Stimulated activated CD8-positive, alpha-beta memory T cell treated with anti-CD3 and anti-CD28 coated beads, Interleukin-12 subunit alpha, Interleukin-12 subunit beta, amount 100 ng/mL, for 4 hours (primary cell): ENCODE data around the gene PPP2R3A.
A peak's percentile ranks its signal among the peaks of the same experiment; 100 is the strongest.

ENCODE experiments used
- DNase-seq: peaks from one replicate; pipeline ENCODE4 v3.0.0-alpha.2; 2020; ENCODE audit warnings: low read depth

PPP2R3A gene

GRCh38 chr3:136194409-136195257 is 229.1 kb downstream of the PPP2R3A start:
- DNase-seq = peak; percentile 63

GRCh38 chr3:136195258-136196063 is 229.9 kb downstream of the PPP2R3A start:
- DNase-seq = peak; percentile 69

DNA sequence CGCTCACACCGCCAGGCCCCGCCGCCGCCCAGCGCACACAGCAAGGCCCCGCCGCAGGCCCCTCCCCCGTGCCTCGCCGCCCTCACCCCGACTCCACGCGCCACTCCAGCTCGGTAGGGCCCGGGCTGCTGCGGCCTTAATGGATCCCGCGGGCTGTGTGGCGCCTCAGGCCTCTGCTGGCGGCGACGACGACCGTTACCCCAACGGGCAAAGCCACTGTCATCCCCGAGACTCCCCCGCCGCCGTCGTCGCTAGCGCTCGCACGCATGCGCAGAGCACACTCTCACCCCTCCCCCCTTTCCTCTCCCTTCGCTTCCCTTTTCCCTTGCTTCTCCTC is 230.5 kb downstream of the PPP2R3A start, which contains the start of gene MSL2:
MSL2 (minus strand) TSS at position 272 of the 337 bp plus-strand sequence. CDS start 1,222 bp downstream, outside the sequence.
- no peak for DNase-seq

DNA sequence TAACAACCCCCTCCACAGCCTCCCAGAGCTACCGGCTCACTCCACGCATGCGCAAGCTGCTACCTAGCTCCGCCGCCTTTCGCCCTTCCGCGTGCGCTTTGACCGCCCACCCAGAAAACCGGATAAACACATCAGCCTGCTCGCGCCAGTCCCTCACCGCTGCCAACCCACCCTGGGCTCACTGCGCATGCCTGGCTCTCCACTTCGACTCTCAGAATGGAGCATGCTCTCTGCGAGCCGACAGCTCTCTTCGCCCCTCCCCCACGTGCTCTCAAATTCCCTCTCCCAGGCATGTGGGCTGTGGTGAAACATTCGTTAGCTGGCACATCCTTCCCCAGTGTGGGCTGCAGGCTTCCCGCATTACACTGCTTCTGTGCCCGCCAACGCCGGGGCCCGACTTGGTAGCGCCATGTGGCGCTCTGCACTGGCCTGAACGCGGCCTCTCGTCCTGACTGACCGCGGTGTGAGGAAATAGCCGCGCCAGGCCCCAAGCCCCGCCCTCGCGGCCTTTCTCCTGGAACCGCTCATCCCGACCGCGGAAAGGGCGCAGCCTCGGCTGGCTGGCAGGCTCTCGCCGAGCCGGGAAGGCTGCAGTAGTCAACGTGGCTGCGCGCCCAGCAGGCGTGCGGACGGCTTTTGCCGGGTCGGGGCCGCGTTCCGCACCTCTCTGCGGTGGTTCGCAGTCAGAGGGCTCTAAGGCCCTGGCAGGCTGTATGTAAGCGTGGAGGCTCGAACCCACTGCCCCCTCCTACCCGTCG is 231.1 kb downstream of the PPP2R3A start:
- DNase-seq = peak; percentile 99

DNA sequence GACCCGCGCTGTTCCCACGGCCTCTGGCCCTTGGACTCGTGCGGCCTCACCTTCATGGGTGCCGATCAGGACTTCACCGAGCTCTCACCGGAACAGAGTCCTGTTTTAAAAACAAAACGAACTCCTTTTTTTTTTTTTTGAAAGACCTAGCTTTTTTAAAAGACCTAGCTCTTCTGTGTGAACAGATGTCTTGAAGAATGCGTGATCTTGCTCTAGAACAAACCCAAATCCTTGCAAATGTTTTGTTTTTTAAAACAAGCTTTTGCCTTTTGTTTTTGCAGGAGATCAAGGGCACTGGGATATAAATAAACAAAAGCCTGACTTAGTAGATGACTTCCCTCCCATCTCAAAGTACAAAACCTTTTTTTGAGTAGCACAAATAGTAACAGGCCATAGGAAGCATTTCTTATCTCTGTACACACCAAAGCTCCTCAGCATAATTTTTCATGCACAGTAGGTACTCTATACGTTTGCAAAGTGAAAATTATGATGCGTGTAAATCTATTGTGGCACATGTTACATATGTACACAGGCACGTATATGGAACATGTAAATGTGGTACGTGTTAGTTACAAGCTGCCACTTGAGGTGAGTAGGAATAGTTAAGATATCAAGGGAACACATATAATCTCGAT is 231.7 kb downstream of the PPP2R3A start:
- no peak for DNase-seq
